Measurements from ENCODE around the gene APOBEC3C.
"Not testable (repeated sequence)": the region's sequence is repeated elsewhere in the genome, so short reads cannot be mapped to it uniquely, and the experiment has no call there.

Gene APOBEC3C

DNA sequence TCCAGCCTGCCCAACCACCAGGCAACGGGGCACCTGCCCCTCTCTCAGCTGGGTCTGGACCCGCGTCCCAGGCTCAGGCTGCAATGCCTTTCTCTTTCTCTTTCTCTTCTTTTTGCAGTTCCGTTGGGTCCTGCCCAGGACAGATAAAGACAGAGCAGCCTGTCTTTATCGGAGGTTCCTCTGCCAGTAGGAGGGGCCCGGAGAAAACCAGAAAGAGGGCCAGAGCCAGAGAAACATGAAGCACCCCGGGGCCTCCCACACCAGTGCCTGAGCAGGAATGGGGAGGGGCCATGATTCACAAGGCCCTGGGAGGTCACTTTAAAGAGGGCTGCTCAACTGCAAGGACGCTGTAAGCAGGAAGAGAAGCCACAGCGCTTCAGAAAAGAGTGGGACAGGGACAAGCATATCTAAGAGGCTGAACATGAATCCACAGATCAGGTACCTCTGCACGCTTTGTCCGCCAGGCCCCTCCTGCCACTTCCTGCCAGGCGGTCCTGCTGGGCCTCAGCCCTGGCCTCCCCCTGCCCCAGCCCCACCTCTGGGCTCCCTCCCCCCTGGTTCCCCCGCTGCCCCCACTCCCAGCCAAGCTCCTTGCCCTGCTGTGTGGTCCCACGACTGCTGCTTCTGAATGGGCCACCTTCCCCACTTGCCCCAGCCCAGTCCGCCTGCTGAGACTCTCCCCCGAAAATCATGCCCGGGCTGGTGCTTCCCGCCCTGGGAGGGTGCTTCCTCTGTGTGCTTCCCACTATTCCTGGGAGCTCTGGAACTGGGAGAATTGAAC, at the start of gene APOBEC3C:
APOBEC3C (plus strand) TSS at position 316 of the 781 bp plus-strand sequence; CDS start at position 422, 106 bp downstream.
- no peak for DNase-seq

- DNase-seq, result no peak
Observed at GRCh38 chr22:38964306-38964705, 49.8 kb upstream of the APOBEC3C start.

GRCh38 chr22:38964989-38965388, 49.1 kb upstream of the APOBEC3C start:
- DNase-seq, result no peak

GRCh38 chr22:38965614-38966379, 48.3 kb upstream of the APOBEC3C start:
- DNase-seq, result no peak

GRCh38 chr22:38966380-38966702, 47.7 kb upstream of the APOBEC3C start:
- DNase-seq, result no peak

DNA sequence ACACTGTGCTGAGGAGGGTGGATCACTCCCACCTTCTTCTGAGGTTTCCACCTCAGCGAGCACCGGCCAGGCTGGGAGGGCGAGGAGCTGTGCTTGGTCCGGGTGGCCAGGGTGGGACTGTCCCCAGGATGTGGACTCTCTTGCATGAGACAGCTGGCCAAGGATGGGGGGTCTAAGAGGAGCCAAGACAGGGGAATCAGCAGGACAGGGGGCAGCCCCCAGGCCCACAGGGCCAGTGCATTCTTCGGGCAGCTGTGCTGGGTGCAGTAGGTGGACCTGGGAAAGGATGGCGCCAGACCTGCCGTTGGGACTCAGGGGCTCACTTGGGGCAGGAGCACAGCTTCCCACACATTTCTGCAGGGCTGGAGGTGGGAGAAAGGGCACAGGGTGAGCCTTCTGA, 47.1 kb upstream of the APOBEC3C start:
- no peak for DNase-seq

- no peak for DNase-seq
Observed at GRCh38 chr22:38967451-38968450, 46.3 kb upstream of the APOBEC3C start.

DNA sequence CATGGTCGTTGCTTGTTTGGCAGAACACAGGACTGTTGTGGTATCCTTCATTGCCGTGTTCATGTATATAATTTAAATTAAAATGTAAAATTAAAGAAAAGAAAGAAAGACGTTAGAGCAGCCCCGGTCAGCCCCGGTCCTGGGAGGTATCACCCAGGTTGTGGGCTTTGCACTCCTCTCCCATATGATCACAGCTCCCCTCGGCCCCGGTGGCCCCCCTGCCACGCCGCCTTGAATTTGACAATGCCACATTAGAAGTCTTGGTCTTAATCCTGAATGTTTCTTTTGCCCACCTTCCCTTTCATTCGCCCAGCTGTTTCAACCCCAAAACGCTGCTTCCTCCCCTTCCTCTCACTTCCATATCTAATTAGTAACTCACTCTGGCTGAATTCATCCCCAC, 45.3 kb upstream of the APOBEC3C start:
- no peak for DNase-seq

DNA sequence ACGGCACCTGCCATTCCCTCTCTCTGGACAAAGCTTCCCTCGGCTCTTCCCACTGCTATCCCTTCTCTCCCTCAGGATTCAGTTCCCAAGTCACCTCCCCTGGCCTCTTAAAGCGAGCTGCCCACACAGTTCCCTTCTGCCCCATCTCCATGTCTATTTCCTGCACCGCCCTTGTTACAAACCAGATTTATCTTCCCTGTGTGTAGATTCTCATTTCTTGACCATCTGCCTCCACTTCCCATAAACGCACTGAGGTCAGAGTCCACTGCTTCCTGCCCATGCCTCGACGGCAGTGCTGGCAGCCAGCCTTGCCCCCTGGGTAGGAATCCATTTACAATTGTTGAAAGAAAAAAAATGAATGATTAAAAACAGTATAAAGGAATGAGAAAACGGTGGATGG, 43.5 kb upstream of the APOBEC3C start:
- DNase-seq, result no peak

- no peak for DNase-seq
Observed at GRCh38 chr22:38971202-38971601, 42.9 kb upstream of the APOBEC3C start.

DNA sequence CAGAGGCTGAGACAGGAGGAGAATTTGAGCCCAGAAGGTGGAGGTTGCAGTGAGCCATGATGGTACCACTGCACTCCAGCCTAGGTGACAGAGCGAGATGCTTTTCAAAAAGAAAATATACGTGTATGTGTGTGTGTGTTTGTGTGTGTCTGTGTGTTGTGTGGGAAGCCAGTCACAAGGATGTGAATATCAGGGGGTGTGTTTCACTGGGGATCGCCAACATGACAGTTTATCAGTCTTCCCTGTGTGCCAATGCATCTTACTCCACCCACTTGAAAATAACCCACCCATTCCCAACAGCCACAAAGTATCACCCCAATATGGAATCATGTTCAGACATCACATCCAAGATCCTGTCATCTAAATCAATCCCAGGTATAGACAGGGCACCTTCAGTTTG, 42.3 kb upstream of the APOBEC3C start:
- DNase-seq, result no peak

DNA sequence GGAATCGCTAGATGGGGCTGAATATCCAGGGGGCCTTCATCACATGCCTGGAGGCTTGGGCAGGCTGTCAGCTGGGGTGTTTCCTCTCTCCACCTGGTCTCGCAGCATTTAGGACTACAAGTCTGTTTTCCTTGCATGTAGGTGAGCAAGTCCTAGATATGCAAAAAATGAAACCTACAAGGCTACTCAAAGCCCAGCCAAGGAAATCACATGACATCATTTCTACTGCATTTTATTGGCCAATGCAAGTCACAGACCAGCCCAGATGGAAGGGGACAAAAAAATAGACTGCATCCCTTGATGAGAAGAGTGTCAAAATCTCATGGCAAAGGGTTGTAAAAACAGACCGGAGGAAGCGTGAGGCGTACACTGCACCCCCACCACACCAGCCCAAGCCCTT, 41.5 kb upstream of the APOBEC3C start:
- no peak for DNase-seq

GRCh38 chr22:38973289-38974169, 40.5 kb upstream of the APOBEC3C start:
- no peak for DNase-seq

- DNase-seq, result no peak
Observed at GRCh38 chr22:38974170-38974825, 39.8 kb upstream of the APOBEC3C start.

DNA sequence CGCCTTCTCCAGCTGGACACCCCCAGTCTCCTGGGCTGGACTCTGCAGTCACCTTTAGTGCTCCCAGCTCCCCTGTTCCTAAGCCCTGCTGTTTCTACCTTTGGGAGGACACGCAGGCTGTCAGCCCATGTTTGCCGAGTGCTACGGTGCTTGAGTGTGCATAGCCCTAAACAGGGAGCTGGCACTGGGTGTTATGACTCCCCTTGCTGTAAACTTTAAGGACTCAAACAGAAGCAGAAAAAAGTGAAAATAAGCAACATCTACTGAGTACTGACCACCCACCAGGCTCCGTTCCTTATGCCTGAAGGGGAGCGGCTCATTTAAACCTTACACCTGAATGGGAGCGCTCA, 39.3 kb upstream of the APOBEC3C start:
- DNase-seq, result no peak

DNA sequence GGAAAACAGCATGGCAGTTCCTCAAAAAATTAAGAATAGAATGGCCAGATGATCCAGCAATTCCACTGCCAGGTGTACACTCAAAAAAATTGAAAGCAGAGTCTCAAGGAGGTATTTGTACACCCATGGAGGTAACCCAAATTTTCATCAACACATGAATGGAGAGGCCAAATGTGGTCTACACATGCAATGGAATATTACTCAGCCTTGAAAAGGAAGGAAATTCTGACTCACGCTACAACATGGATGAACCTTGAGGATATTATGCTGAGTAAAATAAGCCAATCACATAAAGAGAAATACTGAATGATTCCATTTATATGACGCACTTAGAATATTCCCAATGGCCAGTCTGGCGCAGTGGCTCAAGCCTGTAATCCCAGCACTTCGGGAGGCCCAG, 36.8 kb upstream of the APOBEC3C start:
- not testable (repeated sequence) for DNase-seq

- DNase-seq, result not testable (repeated sequence)
Observed at GRCh38 chr22:38980587-38980986, 33.5 kb upstream of the APOBEC3C start.

GRCh38 chr22:38981005-38981991, 32.8 kb upstream of the APOBEC3C start:
- no peak for DNase-seq

- no peak for DNase-seq
Observed at GRCh38 chr22:38981992-38982927, 31.8 kb upstream of the APOBEC3C start, which contains the start of gene APOBEC3B. Gene APOBEC3B (plus strand): TSS chr22:38982347. CDS start chr22:38982454, 107 bp downstream.

Measured in NCI-H524 treated with DMSO at 0.1 percent for 48 hours (cell line).